Bronchial epithelial cell (primary cell): ENCODE results near the gene PGP. TPM values are rescaled to one million over a fixed set of nuclear protein-coding genes. Genes with fewer than 3 reads are reported as not detected.

ENCODE experiments used
- DNase-seq: peaks from one replicate; pipeline ENCODE4 v3.0.0-alpha.2; 2010; ENCODE audit warnings: low read depth
- FAIRE-seq: peaks from 2 replicates; lab custom pipeline; 2011; peaks lifted over from hg19 to GRCh38; lab: Jason Lieb, UNC
- H3K27me3 ChIP-seq: 2 replicates; pipeline ENCODE4 v1.5.1; 2011; ENCODE audit warnings: low read length; ENCODE audit not compliant: control insufficient read depth, insufficient read depth
- H3K36me3 ChIP-seq: 2 replicates; pipeline ENCODE4 v1.5.1; 2011; ENCODE audit warnings: low read length; ENCODE audit not compliant: control insufficient read depth, insufficient read depth
- H3K4me3 ChIP-seq: 2 replicates; pipeline ENCODE4 v1.5.1; 2011; ENCODE audit warnings: mild to moderate bottlenecking, low read depth, low read length, control low read depth
- CTCF ChIP-seq: IDR thresholded peaks from 2 replicates; pipeline ENCODE4 v1.5.1; 2011; ENCODE audit warnings: mild to moderate bottlenecking, moderate library complexity, low read length, control low read depth, inconsistent platforms; ENCODE audit not compliant: insufficient read depth, severe bottlenecking
- total RNA-seq: library from RNA; depleted of rRNA; stranded (reverse); fragments of >200 nt; gene quantifications from 2 replicates; pipeline ENCODE4 v1.2.1, GENCODE V29; 2014

PGP gene
- total RNA-seq, 1 donor from 2014 or later = 9.5 TPM

GRCh38 chr16:2180962-2181923, 33.4 kb downstream of the PGP start:
- no peak overlapping the region for H3K4me3 ChIP-seq
- no peaks in the 10 kb centered on the region for H3K27me3 ChIP-seq
- DNase-seq (no peak), FAIRE-seq (no peak)
- H3K36me3 ChIP-seq = peaks cover 3% of the 10 kb centered on the region
- TF ChIP-seq CTCF = no peak

- DNase-seq (no peak), FAIRE-seq (no peak)
- Histone ChIP-seq H3K36me3 (peaks cover 5% of the 10 kb centered on the region), H3K27me3 (no peaks in the 10 kb centered on the region), H3K4me3 (no peak overlapping the region)
- TF ChIP-seq CTCF = no peak
These were observed 34.2 kb downstream of the PGP start for GRCh38 chr16:2180461-2180860.

- FAIRE-seq (no peak), DNase-seq (no peak)
These were observed 35.1 kb downstream of the PGP start for GRCh38 chr16:2179576-2179975.

GRCh38 chr16:2179107-2179501, 35.5 kb downstream of the PGP start:
- DNase-seq (no peak), FAIRE-seq (no peak)
- no peak for TF ChIP-seq CTCF
- Histone ChIP-seq H3K36me3 (peaks cover 9% of the 10 kb centered on the region), H3K27me3 (no peaks in the 10 kb centered on the region), H3K4me3 (no peak overlapping the region)

More at GRCh38 chr16:2179576-2179975, 35.1 kb downstream of the PGP start:
- no peak overlapping the region for H3K4me3 ChIP-seq
- no peak for TF ChIP-seq CTCF
- peaks cover 8% of the 10 kb centered on the region for H3K36me3 ChIP-seq
- H3K27me3 ChIP-seq = no peaks in the 10 kb centered on the region

- DNase-seq (no peak), FAIRE-seq (no peak)
- Histone ChIP-seq H3K27me3 (no peaks in the 10 kb centered on the region), H3K36me3 (peaks cover 13% of the 10 kb centered on the region), H3K4me3 (no peak overlapping the region)
- TF ChIP-seq CTCF = no peak
These were observed 36.1 kb downstream of the PGP start for GRCh38 chr16:2178321-2179106.
